HEK293 (cell line): Measurements from ENCODE around the gene TXNRD2.

Experiments used
- CTCF ChIA-PET: fragments of 350-600 bp; formaldehyde crosslinking; extraction: SDS; loops from one replicate; lab custom pipeline; 2021; ENCODE audit warnings: antibody characterized with exemption; lab: Yijun Ruan, JAX
- POLR2A ChIA-PET: fragments of 300-600 bp; formaldehyde crosslinking; extraction: SDS; loops from one replicate; lab custom pipeline; 2020; ENCODE audit warnings: antibody characterized with exemption, inconsistent platforms; lab: Yijun Ruan, JAX
- H3K27ac ChIP-seq: fragments of 200-500 bp; sonication (Bioruptor generic); 2 replicates; pipeline ENCODE4 v1.5.1; 2014; ENCODE audit warnings: low read depth, low read length, control low read depth, inconsistent platforms; ENCODE audit errors: extremely low read depth
- H3K36me3 ChIP-seq, 2 experiments: fragments of 200-500 bp in 1 of 2; sonication (Bioruptor generic) in 1 of 2; 1 replicate in 1 of 2; 2 replicates in 1 of 2; pipeline ENCODE4 v1.5.1; 2014 to 2017; ENCODE audit warnings: inconsistent platforms in 2 of 2, low read length in 2 of 2; ENCODE audit not compliant: control insufficient read depth in 2 of 2, insufficient read depth in 1 of 2
- H3K4me1 ChIP-seq: fragments of 200-500 bp; sonication (Bioruptor generic); 2 replicates; pipeline ENCODE4 v1.5.1; 2014; ENCODE audit warnings: mild to moderate bottlenecking, low read length, inconsistent platforms; ENCODE audit not compliant: control insufficient read depth, insufficient read depth
- H3K4me3 ChIP-seq: 2 replicates; pipeline ENCODE4 v1.5.1; 2011; ENCODE audit warnings: low read depth, mild to moderate bottlenecking, control low read depth, low read length, moderate library complexity
- H3K9me3 ChIP-seq: fragments of 200-500 bp; sonication (Bioruptor generic); 2 replicates; pipeline ENCODE4 v1.5.1; 2014; ENCODE audit warnings: low read depth, low read length, inconsistent platforms; ENCODE audit not compliant: control insufficient read depth, insufficient read depth
- BCL11A ChIP-seq: fragments of 450-650 bp; formaldehyde crosslinking; IDR thresholded peaks from 2 replicates; pipeline ENCODE4 v1.5.1; 2016; ENCODE audit warnings: low read depth, missing biosample characterization, missing genetic modification characterization
- BCL11B ChIP-seq: fragments of 450-650 bp; formaldehyde crosslinking; IDR thresholded peaks from 2 replicates; pipeline ENCODE4 v1.5.1; 2016; ENCODE audit warnings: low read depth, missing biosample characterization, missing genetic modification characterization
- CTCF ChIP-seq: fragments of 450-650 bp; formaldehyde crosslinking; IDR thresholded peaks from 2 replicates; pipeline ENCODE4 v1.5.1; 2016; ENCODE audit warnings: missing biosample characterization, missing genetic modification characterization
- EGR2 ChIP-seq: fragments of 450-650 bp; formaldehyde crosslinking; IDR thresholded peaks from 2 replicates; pipeline ENCODE4 v1.5.1; 2016; ENCODE audit warnings: low read depth, missing biosample characterization, missing genetic modification characterization
- GLIS1 ChIP-seq: fragments of 450-650 bp; formaldehyde crosslinking; IDR thresholded peaks from 2 replicates; pipeline ENCODE4 v1.5.1; 2016; ENCODE audit warnings: missing biosample characterization, missing genetic modification characterization
- GLIS2 ChIP-seq: fragments of 450-650 bp; formaldehyde crosslinking; IDR thresholded peaks from 2 replicates; pipeline ENCODE4 v1.5.1; 2016; ENCODE audit warnings: missing biosample characterization, missing genetic modification characterization
- KLF1 ChIP-seq: fragments of 450-650 bp; formaldehyde crosslinking; IDR thresholded peaks from 2 replicates; pipeline ENCODE4 v1.5.1; 2016; ENCODE audit warnings: missing biosample characterization, missing genetic modification characterization
- KLF17 ChIP-seq: fragments of 450-650 bp; formaldehyde crosslinking; IDR thresholded peaks from 2 replicates; pipeline ENCODE4 v1.5.1; 2016; ENCODE audit warnings: missing biosample characterization, missing genetic modification characterization
- PBX3 ChIP-seq: sonication (generic); formaldehyde crosslinking; IDR thresholded peaks from 2 replicates; pipeline ENCODE4 v1.8.1; 2022; ENCODE audit warnings: mild to moderate bottlenecking, moderate library complexity, missing genetic modification reagents
- TCF7L2 ChIP-seq: IDR thresholded peaks from 2 replicates; pipeline ENCODE4 v1.6.1; 2011; ENCODE audit warnings: low read depth, mild to moderate bottlenecking, inconsistent platforms, low read length, moderate library complexity, borderline replicate concordance
- TRIM28 ChIP-seq: IDR thresholded peaks from 2 replicates; pipeline ENCODE4 v1.6.1; 2011; ENCODE audit warnings: low read length, control low read depth, borderline replicate concordance
- ZBTB1 ChIP-seq: fragments of 450-650 bp; formaldehyde crosslinking; IDR thresholded peaks from 2 replicates; pipeline ENCODE4 v1.5.1; 2016; ENCODE audit warnings: missing biosample characterization, missing genetic modification characterization
- ZBTB44 ChIP-seq: fragments of 450-650 bp; IDR thresholded peaks from 2 replicates; pipeline ENCODE4 v1.5.1; 2018; ENCODE audit warnings: missing biosample characterization, mild to moderate bottlenecking, missing genetic modification characterization
- ZFHX2 ChIP-seq: fragments of 450-650 bp; formaldehyde crosslinking; conservative IDR thresholded peaks from 2 replicates; pipeline ENCODE4 v1.5.1; 2016; ENCODE audit warnings: missing biosample characterization, missing genetic modification characterization
- ZIC2 ChIP-seq: fragments of 450-650 bp; formaldehyde crosslinking; IDR thresholded peaks from 2 replicates; pipeline ENCODE4 v1.5.1; 2016; ENCODE audit warnings: missing biosample characterization, missing genetic modification characterization
- ZNF18 ChIP-seq: fragments of 450-650 bp; formaldehyde crosslinking; IDR thresholded peaks from 2 replicates; pipeline ENCODE4 v1.5.1; 2016; ENCODE audit warnings: missing biosample characterization, missing genetic modification characterization
- ZNF350 ChIP-seq: fragments of 450-650 bp; formaldehyde crosslinking; IDR thresholded peaks from 2 replicates; pipeline ENCODE4 v1.5.0; 2017; ENCODE audit warnings: missing biosample characterization, mild to moderate bottlenecking, missing genetic modification characterization
- ZNF426 ChIP-seq: fragments of 450-650 bp; formaldehyde crosslinking; IDR thresholded peaks from 2 replicates; pipeline ENCODE4 v1.5.1; 2017; ENCODE audit warnings: missing biosample characterization, missing genetic modification characterization, mild to moderate bottlenecking, inconsistent platforms, moderate library complexity
- ZNF654 ChIP-seq: fragments of 450-650 bp; formaldehyde crosslinking; IDR thresholded peaks from 2 replicates; pipeline ENCODE4 v1.5.1; 2016; ENCODE audit warnings: low read depth, missing biosample characterization, missing genetic modification characterization

TXNRD2 gene

GRCh38 chr22:19877626-19878339 is 63.8 kb downstream of the TXNRD2 start (continued):
- peak; percentile 52; the same call in 1 of the 2 replicates for TF ChIP-seq ZBTB44 (tag by site-specific recombination)

GRCh38 chr22:19876941-19877625 is 64.5 kb downstream of the TXNRD2 start:
- H3K4me1 ChIP-seq: peaks cover 29% of the 10 kb centered on the region

GRCh38 chr22:19876314-19876940 is 65.2 kb downstream of the TXNRD2 start:
- Histone ChIP-seq H3K36me3 (no peaks in the 10 kb centered on the region), H3K4me3 (no peak overlapping the region), H3K4me1 (peaks cover 28% of the 10 kb centered on the region), H3K9me3 (no peaks in the 10 kb centered on the region), H3K27ac (peak overlapping the region; percentile 40; the same call in 1 of the 2 replicates)
- TF ChIP-seq GLIS2 (tag by site-specific recombination) (peak; percentile 64), CTCF (peak; percentile 60), ZNF426 (tag by site-specific recombination) (no peak), GLIS1 (tag by site-specific recombination) (peak; percentile 100), ZIC2 (tag by site-specific recombination) (peak; percentile 87)
- POLR2A ChIA-PET: no interaction called here
- CTCF ChIA-PET: interaction anchor here (0.6 kb wide), 1 partner anchor 73 kb away, joined by 3 read pairs; no protein-coding TSS in a partner anchor

More at GRCh38 chr22:19876941-19877625, 64.5 kb downstream of the TXNRD2 start:
- no peak overlapping the region for H3K4me3 ChIP-seq
- TF ChIP-seq BCL11A (tag by site-specific recombination): 0 out of 2 replicates have a peak, but pooled peaks have one; percentile 6
- TF ChIP-seq EGR2 (tag by site-specific recombination): peak; percentile 73
- 0 out of 2 replicates have a peak, but pooled peaks have one; percentile 11 for TF ChIP-seq BCL11B
- peak; percentile 62 for TF ChIP-seq GLIS1 (tag by site-specific recombination)
- TF ChIP-seq TCF7L2: no peak
- TF ChIP-seq KLF17 (tag by site-specific recombination): no peak
- TF ChIP-seq ZNF654 (tag by site-specific recombination): no peak
- peak; percentile 78 for TF ChIP-seq ZFHX2 (tag by site-specific recombination)
- no peak for TF ChIP-seq ZNF350 (tag by site-specific recombination)
- no peak for TF ChIP-seq PBX3
- TF ChIP-seq KLF1: peak; percentile 63
- peak; percentile 54 for TF ChIP-seq ZIC2 (tag by site-specific recombination)
- TF ChIP-seq TRIM28: no peak
- peak; percentile 61 for TF ChIP-seq GLIS2 (tag by site-specific recombination)
- TF ChIP-seq ZBTB1 (tag by site-specific recombination): no peak
- TF ChIP-seq ZNF18: no peak
- TF ChIP-seq, all 188 proteins: peak for 8
- Histone ChIP-seq H3K9me3 (no peaks in the 10 kb centered on the region), H3K36me3 (no peaks in the 10 kb centered on the region), H3K27ac (no peak overlapping the region)
- ChIA-PET POLR2A (interaction anchor here (0.6 kb wide), 1 partner anchor 65 kb away, joined by 3 read pairs; the partner anchor contains the start of genes COMT and TXNRD2), CTCF (interaction anchor here (0.6 kb wide), 1 partner anchor 72 kb away, joined by 3 read pairs; no protein-coding TSS in a partner anchor)
